GM06990 (cell line): Measurements from ENCODE around the gene ZNF593OS.

Experiments used
- DNase-seq: peaks from one replicate; pipeline ENCODE4 v3.0.0-alpha.2; 2011; ENCODE audit not compliant: insufficient read length; ENCODE audit errors: extremely low read depth
- H3K27me3 ChIP-seq: replicated peaks from 2 replicates; pipeline ENCODE4 v1.6.0; 2011; ENCODE audit warnings: low read length; ENCODE audit not compliant: control insufficient read depth, insufficient read depth
- H3K36me3 ChIP-seq: 2 replicates; pipeline ENCODE4 v1.5.1; 2011; ENCODE audit warnings: low read length; ENCODE audit not compliant: control insufficient read depth, insufficient read depth
- H3K4me3 ChIP-seq: replicated peaks from 2 replicates; pipeline ENCODE4 v1.5.1; 2011; ENCODE audit warnings: low read depth, mild to moderate bottlenecking, control low read depth, low read length
- CTCF ChIP-seq: IDR thresholded peaks from 2 replicates; pipeline ENCODE4 v1.5.1; 2011; ENCODE audit warnings: low read length, control low read depth, mild to moderate bottlenecking, inconsistent platforms; ENCODE audit not compliant: insufficient read depth, poor library complexity, severe bottlenecking

ZNF593OS gene

GRCh38 chr1:26182383-26182696 is 10.7 kb upstream of the ZNF593OS start:
- no peak for TF ChIP-seq CTCF
- no peaks in the 10 kb centered on the region for H3K36me3 ChIP-seq
- no peak for DNase-seq
- H3K27me3 ChIP-seq, result no peaks in the 10 kb centered on the region
- H3K4me3 ChIP-seq, result no peak overlapping the region

- no peak for TF ChIP-seq CTCF
Observed at GRCh38 chr1:26181586-26182382, 10.2 kb upstream of the ZNF593OS start.

GRCh38 chr1:26180010-26180506 is 8.4 kb upstream of the ZNF593OS start:
- no peak for TF ChIP-seq CTCF
- no peak for DNase-seq
- no peaks in the 10 kb centered on the region for H3K27me3 ChIP-seq
- H3K4me3 ChIP-seq, result no peak overlapping the region
- H3K36me3 ChIP-seq, result no peaks in the 10 kb centered on the region

More at GRCh38 chr1:26181586-26182382, 10.2 kb upstream of the ZNF593OS start:
- no peaks in the 10 kb centered on the region for H3K27me3 ChIP-seq
- no peak overlapping the region for H3K4me3 ChIP-seq
- H3K36me3 ChIP-seq, result no peaks in the 10 kb centered on the region
- DNase-seq, result no peak

- no peak for DNase-seq
- H3K36me3 ChIP-seq, result no peaks in the 10 kb centered on the region
- H3K27me3 ChIP-seq, result no peaks in the 10 kb centered on the region
- H3K4me3 ChIP-seq, result no peak within 1 kb of the TSS
- TF ChIP-seq CTCF, result no peak
Observed at GRCh38 chr1:26177182-26177684, 5.6 kb upstream of the ZNF593OS start, which contains the start of gene CNKSR1. Gene CNKSR1, plus strand, starts transcription at chr1:26177491. Its CDS starts 57 bp downstream, at chr1:26177548.

- Histone ChIP-seq H3K4me3 (no peak overlapping the region), H3K36me3 (no peaks in the 10 kb centered on the region), H3K27me3 (no peaks in the 10 kb centered on the region)
- DNase-seq, result no peak
- no peak for TF ChIP-seq CTCF
Observed at GRCh38 chr1:26175346-26175745, 3.7 kb upstream of the ZNF593OS start.
